Lung (tissue), 12 donors: ENCODE data around the gene RNASE12. TPM values are rescaled to one million over a fixed set of nuclear protein-coding genes. Genes with fewer than 3 reads are reported as not detected.

ENCODE experiments used
- ATAC-seq: fragments of 200-7000 bp; cut with Tn5 transposase; one replicate; pipeline ENCODE4 v1.9.1; 2020; ENCODE audit warnings: moderate number of reproducible peaks; ENCODE audit not compliant: insufficient read depth, low FRiP score
- DNase-seq, 3 donors: peaks; one replicate each; pipeline ENCODE4 v3.0.0-alpha.2; 2013 to 2017
- H3K27ac ChIP-seq, 2 donors: one replicate each; pipeline ENCODE4 v1.5.1; 2013; ENCODE audit warnings: mild to moderate bottlenecking in 2 of 2, moderate library complexity in 2 of 2, control low read depth in 1 of 2, inconsistent platforms in 1 of 2, low read depth in 1 of 2, low read length in 1 of 2
- H3K27me3 ChIP-seq, 3 donors: one replicate each; pipeline ENCODE4 v1.5.1; 2013; ENCODE audit warnings: low read length in 2 of 3; ENCODE audit not compliant: control insufficient read depth in 3 of 3, insufficient read depth in 3 of 3
- H3K36me3 ChIP-seq, 4 donors: one replicate each; pipeline ENCODE4 v1.5.1; 2013; ENCODE audit warnings: low read length in 4 of 4, mild to moderate bottlenecking in 1 of 4, moderate library complexity in 1 of 4; ENCODE audit not compliant: control insufficient read depth in 4 of 4, insufficient read depth in 4 of 4
- H3K4me1 ChIP-seq, 5 donors: one replicate each; pipeline ENCODE4 v1.5.1; 2013; ENCODE audit warnings: low read length in 5 of 5, mild to moderate bottlenecking in 2 of 5, moderate library complexity in 1 of 5; ENCODE audit not compliant: control insufficient read depth in 5 of 5, insufficient read depth in 5 of 5
- H3K4me3 ChIP-seq: one replicate; pipeline ENCODE4 v1.5.1; 2013; ENCODE audit warnings: mild to moderate bottlenecking, control low read depth, moderate library complexity
- H3K9ac ChIP-seq, 2 donors: one replicate each; pipeline ENCODE4 v1.5.1; 2013; ENCODE audit warnings: low read length in 2 of 2, control low read depth in 1 of 2; ENCODE audit not compliant: insufficient read depth in 1 of 2
- H3K9me3 ChIP-seq, 4 donors: one replicate each; pipeline ENCODE4 v1.5.1; 2013; ENCODE audit warnings: low read length in 3 of 4, mild to moderate bottlenecking in 1 of 4, moderate library complexity in 1 of 4; ENCODE audit not compliant: control insufficient read depth in 4 of 4, insufficient read depth in 3 of 4
- WGBS, 2 donors: extraction: QIAGEN DNeasy Blood & Tissue Kit; methylation state at CpG; one replicate each; pipeline ENCODE4 v1.1.7; 2013; 5-methylcytosine and 5-hydroxymethylcytosine counted together
- polyA plus RNA-seq, 2 donors: library from polyadenylated mRNA; stranded (reverse); fragments of 200-250 nt; gene quantifications; one replicate each; pipeline ENCODE4 v1.2.1, GENCODE V29; 2013
- total RNA-seq, 2 donors: library from RNA; depleted of rRNA in 1 of 2; stranded (reverse); fragments of >200 nt in 1 of 2; gene quantifications; one replicate each; pipeline ENCODE4 v1.2.1, GENCODE V29; 2014 to 2021
- TF ChIP-seq, protein P1 (sequence below): IDR thresholded peaks from 2 replicates; pipeline ENCODE4 v1.5.1; 2012; ENCODE audit warnings: mild to moderate bottlenecking; ENCODE audit errors: control extremely low read depth, extremely low read depth
- donor health status: control.
- donor health status: control.
- donor health status: Bipolar disorder and iron deficiency.
- donor health status: healthy.
- donor health status: DM: yes; HTN: yes; CAD: no.

The RNASE12 gene
- total and polyA plus RNA-seq, 4 donors = not detected

DNA sequence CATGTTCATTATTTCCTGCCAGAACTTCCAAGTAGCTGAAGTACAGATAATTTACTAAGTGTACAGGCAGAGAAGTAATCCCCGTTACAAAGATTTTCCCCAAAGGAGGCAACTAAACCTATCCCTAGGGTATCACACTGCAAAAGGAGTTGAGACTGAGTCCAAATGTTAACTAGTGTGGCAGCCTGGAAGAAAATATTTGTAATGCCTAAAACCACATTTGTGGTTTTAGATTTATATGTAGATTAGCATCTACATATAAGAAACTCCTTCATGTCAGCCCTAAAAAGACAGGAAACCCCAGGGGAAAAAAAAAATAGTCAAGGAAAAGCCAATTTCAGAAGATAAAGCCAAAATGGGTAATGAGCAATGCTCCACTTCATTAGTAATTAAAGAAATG lies 1.4 kb upstream of the RNASE12 start:
- no peaks in the 10 kb centered on the region for H3K36me3 ChIP-seq
- H3K9me3 ChIP-seq = no peaks in the 10 kb centered on the region
- no peak overlapping the region for H3K4me3 ChIP-seq
- H3K4me1 ChIP-seq = no peaks in the 10 kb centered on the region
- DNase-seq = no peak
- TF ChIP-seq, protein P1, sequence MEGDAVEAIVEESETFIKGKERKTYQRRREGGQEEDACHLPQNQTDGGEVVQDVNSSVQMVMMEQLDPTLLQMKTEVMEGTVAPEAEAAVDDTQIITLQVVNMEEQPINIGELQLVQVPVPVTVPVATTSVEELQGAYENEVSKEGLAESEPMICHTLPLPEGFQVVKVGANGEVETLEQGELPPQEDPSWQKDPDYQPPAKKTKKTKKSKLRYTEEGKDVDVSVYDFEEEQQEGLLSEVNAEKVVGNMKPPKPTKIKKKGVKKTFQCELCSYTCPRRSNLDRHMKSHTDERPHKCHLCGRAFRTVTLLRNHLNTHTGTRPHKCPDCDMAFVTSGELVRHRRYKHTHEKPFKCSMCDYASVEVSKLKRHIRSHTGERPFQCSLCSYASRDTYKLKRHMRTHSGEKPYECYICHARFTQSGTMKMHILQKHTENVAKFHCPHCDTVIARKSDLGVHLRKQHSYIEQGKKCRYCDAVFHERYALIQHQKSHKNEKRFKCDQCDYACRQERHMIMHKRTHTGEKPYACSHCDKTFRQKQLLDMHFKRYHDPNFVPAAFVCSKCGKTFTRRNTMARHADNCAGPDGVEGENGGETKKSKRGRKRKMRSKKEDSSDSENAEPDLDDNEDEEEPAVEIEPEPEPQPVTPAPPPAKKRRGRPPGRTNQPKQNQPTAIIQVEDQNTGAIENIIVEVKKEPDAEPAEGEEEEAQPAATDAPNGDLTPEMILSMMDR = no peak
- no peaks in the 10 kb centered on the region for H3K27me3 ChIP-seq
- H3K27ac ChIP-seq = no peak overlapping the region
- H3K9ac ChIP-seq = no peak overlapping the region
- 46 to 50% methylated on average over 1 of the region's 1 CpG for WGBS, 2 donors
- ATAC-seq = no peak

DNA sequence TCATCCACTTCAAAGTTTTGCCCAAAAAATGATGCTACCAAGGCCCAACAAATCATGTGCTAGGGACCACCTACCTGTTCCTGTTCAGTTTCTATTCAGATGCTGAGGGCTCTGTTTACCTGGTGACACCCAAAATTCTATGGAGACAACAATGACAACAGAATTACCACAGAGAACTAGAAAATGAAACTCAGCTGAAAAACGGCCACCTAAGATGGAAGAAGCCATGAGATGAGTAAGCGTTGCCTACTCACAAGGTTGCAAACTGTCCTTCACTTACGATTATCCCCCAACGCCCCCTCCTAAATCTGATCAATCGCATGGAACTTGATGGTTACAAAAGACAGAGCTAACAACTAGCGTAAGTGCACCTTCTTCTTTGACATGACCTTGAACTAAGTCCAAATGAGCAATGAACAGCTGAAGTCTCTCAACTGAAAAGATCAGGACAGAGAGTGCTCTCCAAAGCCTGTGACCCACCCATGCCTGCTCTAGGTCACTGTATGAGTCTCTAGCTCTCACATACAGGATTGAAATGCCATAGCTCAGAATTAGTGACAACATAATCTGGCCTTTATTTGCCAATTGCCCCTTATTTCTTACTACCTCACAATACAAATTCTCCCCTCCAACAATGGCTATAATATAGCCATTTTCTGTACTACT lies 3.6 kb downstream of the RNASE12 start, which contains the start of gene RNASE11:
RNASE11 (minus strand) TSS at position 513 of the 666 bp plus-strand sequence.
- no peaks in the 10 kb centered on the region for H3K9me3 ChIP-seq
- DNase-seq (no peak), ATAC-seq (no peak)
- H3K4me1 ChIP-seq = no peaks in the 10 kb centered on the region
- no peak within 1 kb of the TSS for H3K4me3 ChIP-seq
- H3K27me3 ChIP-seq = no peaks in the 10 kb centered on the region
- H3K9ac ChIP-seq = no peak within 1 kb of the TSS
- H3K36me3 ChIP-seq = no peaks in the 10 kb centered on the region
- TF ChIP-seq, protein P1 = no peak
- H3K27ac ChIP-seq = no peak within 1 kb of the TSS
- WGBS, 2 donors = 88 to 92% methylated on average over 6 of the region's 6 CpGs

DNA sequence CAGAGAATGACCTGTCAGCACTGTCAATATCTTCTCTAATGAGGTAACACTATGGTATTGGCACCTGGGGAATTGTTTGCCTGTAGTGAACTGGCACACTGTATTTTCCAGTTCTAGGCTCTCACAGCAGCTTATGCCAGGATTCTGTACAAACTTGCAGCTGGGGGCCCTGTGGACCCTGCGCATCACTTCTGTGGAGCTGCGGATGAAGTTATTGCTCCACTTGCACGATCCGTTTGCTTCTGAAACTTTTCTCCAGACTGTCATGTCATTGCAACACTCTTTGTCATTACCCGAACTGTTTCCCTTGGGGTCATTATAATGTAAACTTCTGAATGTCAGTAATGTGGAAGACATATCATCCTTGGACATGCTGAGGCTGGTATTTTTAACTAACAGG lies 7.3 kb downstream of the RNASE12 start:
- 17 to 53% methylated on average over 5 of the region's 5 CpGs for WGBS, 2 donors
- TF ChIP-seq, protein P1 = no peak
- Histone ChIP-seq H3K27me3 (no peaks in the 10 kb centered on the region), H3K4me3 (no peak overlapping the region), H3K27ac (no peak overlapping the region), H3K9ac (no peak overlapping the region), H3K4me1 (peaks cover 0 to 12% (median 0%) of the 10 kb centered on the region in 5 donors), H3K36me3 (no peaks in the 10 kb centered on the region), H3K9me3 (no peaks in the 10 kb centered on the region)
- ATAC-seq = no peak
- peak in 2 of 3 donors; percentile 11 to 37 for DNase-seq

DNA sequence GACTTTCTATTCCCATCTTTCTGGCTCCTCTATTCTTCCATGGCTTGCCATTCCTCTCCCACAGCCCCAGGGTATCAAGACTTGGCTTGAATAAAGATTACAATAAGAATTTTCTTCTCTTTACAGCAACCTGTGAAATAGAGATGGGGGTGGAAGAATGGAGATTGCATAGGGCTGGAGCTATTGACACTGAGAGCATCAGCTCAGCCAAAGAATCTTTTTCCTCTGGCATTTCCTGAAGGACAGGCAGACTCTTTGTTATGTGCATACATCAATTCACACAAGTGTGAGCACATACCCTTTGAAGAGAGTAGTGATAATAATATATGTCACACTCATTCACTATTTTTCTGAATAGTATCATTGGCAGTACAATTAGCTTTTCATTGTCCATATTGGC lies 8.0 kb downstream of the RNASE12 start:
- ATAC-seq = no peak
- DNase-seq = no peak
- no peaks in the 10 kb centered on the region for H3K27me3 ChIP-seq
- no peaks in the 10 kb centered on the region for H3K36me3 ChIP-seq
- no peak overlapping the region for H3K27ac ChIP-seq
- H3K4me1 ChIP-seq = peaks cover 0 to 12% (median 0%) of the 10 kb centered on the region in 5 donors
- H3K4me3 ChIP-seq = no peak overlapping the region
- H3K9me3 ChIP-seq = no peaks in the 10 kb centered on the region
- no peak overlapping the region for H3K9ac ChIP-seq
- TF ChIP-seq, protein P1 = no peak
